HepG2 (cell line): Measurements from ENCODE around the gene ACTG2. TPM values are rescaled to one million over a fixed set of nuclear protein-coding genes. Genes with fewer than 3 reads are reported as not detected.

Experiments used
- ASH2L ChIP-seq: fragments of 300-600, 200-600 bp; sonication (generic); IDR thresholded peaks from 2 replicates; pipeline ENCODE4 v1.7.0; 2017; ENCODE audit warnings: low read depth, mild to moderate bottlenecking, moderate library complexity, mixed read lengths, low read length; ENCODE audit not compliant: insufficient read length
- DNMT1 ChIP-seq: sonication (generic); formaldehyde crosslinking; IDR thresholded peaks from 2 replicates; pipeline ENCODE4 v1.5.1; 2020; ENCODE audit warnings: mild to moderate bottlenecking, missing genetic modification reagents
- SIN3B ChIP-seq: fragments of 150-350 bp; IDR thresholded peaks from 2 replicates; pipeline ENCODE4 v1.6.1; 2014; ENCODE audit warnings: low read length
- ZIK1 ChIP-seq: sonication (generic); formaldehyde crosslinking; IDR thresholded peaks from 2 replicates; pipeline ENCODE4 v1.5.0; 2020; ENCODE audit warnings: mild to moderate bottlenecking, low read depth, missing genetic modification reagents, borderline replicate concordance
- ZNF121 ChIP-seq: sonication (generic); formaldehyde crosslinking; IDR thresholded peaks from 2 replicates; pipeline ENCODE4 v1.5.0; 2020; ENCODE audit warnings: mild to moderate bottlenecking, missing genetic modification reagents
- ZNF20 ChIP-seq: sonication (generic); formaldehyde crosslinking; IDR thresholded peaks from 2 replicates; pipeline ENCODE4 v1.4.0; 2020; ENCODE audit warnings: mild to moderate bottlenecking, moderate library complexity, missing genetic modification reagents
- ZNF335 ChIP-seq: sonication (generic); formaldehyde crosslinking; IDR thresholded peaks from 2 replicates; pipeline ENCODE4 v1.4.0; 2020; ENCODE audit warnings: missing genetic modification reagents
- ZNF33B ChIP-seq: sonication (generic); formaldehyde crosslinking; IDR thresholded peaks from 2 replicates; pipeline ENCODE4 v1.5.1; 2020; ENCODE audit warnings: mild to moderate bottlenecking, missing genetic modification reagents
- polyA plus RNA-seq, 8 experiments: library from polyadenylated mRNA; depleted of rRNA in 3 of 8; stranded (reverse) in 7 of 8; unstranded in 1 of 8; fragments of >200 nt; fragmentation: Illumina TruSeq in 4 of 8; extraction: Trizol in 4 of 8; gene quantifications; 2 replicates each; pipeline versions ENCODE4 v1.2.1 to v1.2.3, GENCODE V29; 2011 to 2016; ENCODE audit warnings: low read depth in 4 of 8, missing spikeins in 1 of 8, mixed read lengths in 1 of 8; ENCODE audit not compliant: insufficient read depth in 1 of 8
- total RNA-seq, 5 experiments: library from RNA; depleted of rRNA; stranded (reverse); fragments of >200 nt; fragmentation: Illumina TruSeq; extraction: Trizol; gene quantifications; 2 replicates each; pipeline ENCODE4 v1.2.3, GENCODE V29; 2016; ENCODE audit warnings: low read depth in 1 of 5
- TF ChIP-seq, protein P1 (sequence below), 2 experiments: sonication (generic) in 1 of 2; formaldehyde crosslinking in 1 of 2; IDR thresholded peaks; 2 replicates each; pipeline versions ENCODE4 v1.6.1 to v1.9.0; 2014 to 2022; ENCODE audit warnings: antibody characterized with exemption in 1 of 2, borderline replicate concordance in 1 of 2, inconsistent platforms in 1 of 2, low read depth in 1 of 2, missing genetic modification reagents in 1 of 2
- TF ChIP-seq, protein P2 (sequence below): sonication (generic); formaldehyde crosslinking; IDR thresholded peaks from 2 replicates; pipeline ENCODE4 v1.8.0; 2022; ENCODE audit warnings: missing genetic modification reagents, mild to moderate bottlenecking, inconsistent platforms, borderline replicate concordance
- TF ChIP-seq, protein P3 (sequence below): sonication (generic); formaldehyde crosslinking; IDR thresholded peaks from 2 replicates; pipeline ENCODE4 v1.8.1; 2023; ENCODE audit warnings: mild to moderate bottlenecking, missing genetic modification reagents, borderline replicate concordance
- TF ChIP-seq, protein P4 (sequence below): sonication (generic); formaldehyde crosslinking; conservative IDR thresholded peaks from 2 replicates; pipeline ENCODE4 v1.4.0; 2020; ENCODE audit warnings: missing genetic modification reagents
- TF ChIP-seq, protein P5 (sequence below): sonication (generic); formaldehyde crosslinking; IDR thresholded peaks from 2 replicates; pipeline ENCODE4 v1.4.0; 2020; ENCODE audit warnings: missing genetic modification reagents
- TF ChIP-seq, protein P6 (sequence below): sonication (generic); formaldehyde crosslinking; IDR thresholded peaks from 2 replicates; pipeline ENCODE4 v1.8.0; 2022; ENCODE audit warnings: mild to moderate bottlenecking, missing genetic modification reagents, borderline replicate concordance

Gene ACTG2
- total and polyA plus RNA-seq, 2 of the 13 experiments (the other 11 are each of a cell fraction or from before 2014, with no cell fraction given) = 0.13 TPM; not detected in 1

DNA sequence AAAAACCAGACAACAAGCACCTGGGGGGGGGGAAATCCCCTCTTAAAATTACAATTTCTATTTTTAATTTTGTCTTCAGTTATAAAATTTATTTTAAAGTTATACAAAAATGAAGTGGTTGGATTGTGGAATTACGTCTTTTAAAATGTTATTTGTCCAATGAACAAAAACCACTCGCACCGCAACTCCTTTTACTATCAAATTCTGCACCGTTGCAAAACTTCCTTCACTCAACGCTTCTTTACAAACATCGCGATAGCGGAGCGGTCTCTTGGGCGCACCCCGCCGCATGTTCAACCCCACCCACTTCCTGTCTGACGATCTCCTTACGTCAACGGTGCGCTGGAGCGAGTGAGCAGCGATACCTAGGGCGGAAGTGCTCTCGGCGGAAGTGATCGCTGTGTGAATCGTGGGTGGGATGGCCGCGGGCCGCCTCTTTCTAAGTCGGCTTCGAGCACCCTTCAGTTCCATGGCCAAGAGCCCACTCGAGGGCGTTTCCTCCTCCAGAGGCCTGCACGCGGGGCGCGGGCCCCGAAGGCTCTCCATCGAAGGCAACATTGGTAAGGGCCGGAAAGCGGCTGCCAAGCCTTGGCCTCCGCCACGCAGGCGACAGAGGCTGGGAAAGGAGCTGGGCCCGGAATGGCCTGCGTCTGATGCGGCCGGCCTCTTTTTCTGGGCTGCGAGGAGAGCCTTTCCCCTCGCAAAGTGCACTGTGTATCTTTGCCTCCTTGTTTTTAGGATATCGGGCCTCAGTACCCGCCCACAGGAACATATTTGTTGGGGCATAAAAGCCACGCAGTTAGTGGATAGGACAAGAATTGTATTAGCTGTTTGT is 33.9 kb downstream of the ACTG2 start, which contains the start of gene DGUOK (continued):
- TF ChIP-seq, protein P1, sequence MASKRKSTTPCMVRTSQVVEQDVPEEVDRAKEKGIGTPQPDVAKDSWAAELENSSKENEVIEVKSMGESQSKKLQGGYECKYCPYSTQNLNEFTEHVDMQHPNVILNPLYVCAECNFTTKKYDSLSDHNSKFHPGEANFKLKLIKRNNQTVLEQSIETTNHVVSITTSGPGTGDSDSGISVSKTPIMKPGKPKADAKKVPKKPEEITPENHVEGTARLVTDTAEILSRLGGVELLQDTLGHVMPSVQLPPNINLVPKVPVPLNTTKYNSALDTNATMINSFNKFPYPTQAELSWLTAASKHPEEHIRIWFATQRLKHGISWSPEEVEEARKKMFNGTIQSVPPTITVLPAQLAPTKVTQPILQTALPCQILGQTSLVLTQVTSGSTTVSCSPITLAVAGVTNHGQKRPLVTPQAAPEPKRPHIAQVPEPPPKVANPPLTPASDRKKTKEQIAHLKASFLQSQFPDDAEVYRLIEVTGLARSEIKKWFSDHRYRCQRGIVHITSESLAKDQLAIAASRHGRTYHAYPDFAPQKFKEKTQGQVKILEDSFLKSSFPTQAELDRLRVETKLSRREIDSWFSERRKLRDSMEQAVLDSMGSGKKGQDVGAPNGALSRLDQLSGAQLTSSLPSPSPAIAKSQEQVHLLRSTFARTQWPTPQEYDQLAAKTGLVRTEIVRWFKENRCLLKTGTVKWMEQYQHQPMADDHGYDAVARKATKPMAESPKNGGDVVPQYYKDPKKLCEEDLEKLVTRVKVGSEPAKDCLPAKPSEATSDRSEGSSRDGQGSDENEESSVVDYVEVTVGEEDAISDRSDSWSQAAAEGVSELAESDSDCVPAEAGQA (IDR thresholded peaks at IDR 0.05; ENCODE audit: low read depth) = peak; percentile 98
- TF ChIP-seq, protein P1 (CRISPR knock-in tag; IDR thresholded peaks at IDR 0.05; ENCODE audit: borderline replicate concordance) = peak; percentile 26
- no peak for TF ChIP-seq ZNF20 (CRISPR knock-in tag)
- no peak for TF ChIP-seq DNMT1 (CRISPR knock-in tag)
- peak; percentile 99 for TF ChIP-seq ASH2L
- TF ChIP-seq, protein P2, sequence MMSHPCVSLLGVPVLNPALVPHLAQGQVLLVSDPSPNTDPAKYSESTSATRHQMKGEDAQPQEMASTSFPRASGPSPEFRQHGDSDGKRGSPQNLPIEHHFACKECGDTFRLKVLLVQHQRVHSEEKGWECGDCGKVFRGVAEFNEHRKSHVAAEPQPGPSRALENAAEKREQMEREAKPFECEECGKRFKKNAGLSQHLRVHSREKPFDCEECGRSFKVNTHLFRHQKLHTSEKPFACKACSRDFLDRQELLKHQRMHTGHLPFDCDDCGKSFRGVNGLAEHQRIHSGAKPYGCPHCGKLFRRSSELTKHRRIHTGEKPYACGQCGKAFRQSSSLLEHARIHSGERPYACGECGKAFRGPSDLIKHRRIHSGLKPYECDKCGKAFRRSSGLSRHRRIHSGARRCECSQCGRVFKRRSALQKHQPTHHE (CRISPR knock-in tag) = peak; percentile 91; the same call in 1 of the 2 replicates
- 0 out of 2 replicates have a peak, but pooled peaks have one; percentile 58 for TF ChIP-seq ZNF121 (CRISPR knock-in tag)
- TF ChIP-seq ZNF33B (CRISPR knock-in tag) = peak; percentile 76; the same call in 1 of the 2 replicates
- TF ChIP-seq, protein P3, sequence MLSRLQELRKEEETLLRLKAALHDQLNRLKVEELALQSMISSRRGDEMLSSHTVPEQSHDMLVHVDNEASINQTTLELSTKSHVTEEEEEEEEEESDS = peak; percentile 65; the same call in 1 of the 2 replicates
- peak; percentile 79; the same call in 1 of the 2 replicates for TF ChIP-seq ZIK1
- peak; percentile 65 for TF ChIP-seq SIN3B
- TF ChIP-seq ZNF335 (CRISPR knock-in tag) = peak; percentile 81; the same call in 1 of the 2 replicates
- TF ChIP-seq, protein P4, sequence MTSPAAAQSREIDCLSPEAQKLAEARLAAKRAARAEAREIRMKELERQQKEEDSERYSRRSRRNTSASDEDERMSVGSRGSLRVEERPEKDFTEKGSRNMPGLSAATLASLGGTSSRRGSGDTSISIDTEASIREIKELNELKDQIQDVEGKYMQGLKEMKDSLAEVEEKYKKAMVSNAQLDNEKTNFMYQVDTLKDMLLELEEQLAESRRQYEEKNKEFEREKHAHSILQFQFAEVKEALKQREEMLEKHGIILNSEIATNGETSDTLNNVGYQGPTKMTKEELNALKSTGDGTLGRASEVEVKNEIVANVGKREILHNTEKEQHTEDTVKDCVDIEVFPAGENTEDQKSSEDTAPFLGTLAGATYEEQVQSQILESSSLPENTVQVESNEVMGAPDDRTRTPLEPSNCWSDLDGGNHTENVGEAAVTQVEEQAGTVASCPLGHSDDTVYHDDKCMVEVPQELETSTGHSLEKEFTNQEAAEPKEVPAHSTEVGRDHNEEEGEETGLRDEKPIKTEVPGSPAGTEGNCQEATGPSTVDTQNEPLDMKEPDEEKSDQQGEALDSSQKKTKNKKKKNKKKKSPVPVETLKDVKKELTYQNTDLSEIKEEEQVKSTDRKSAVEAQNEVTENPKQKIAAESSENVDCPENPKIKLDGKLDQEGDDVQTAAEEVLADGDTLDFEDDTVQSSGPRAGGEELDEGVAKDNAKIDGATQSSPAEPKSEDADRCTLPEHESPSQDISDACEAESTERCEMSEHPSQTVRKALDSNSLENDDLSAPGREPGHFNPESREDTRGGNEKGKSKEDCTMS = no peak
- TF ChIP-seq, protein P5, sequence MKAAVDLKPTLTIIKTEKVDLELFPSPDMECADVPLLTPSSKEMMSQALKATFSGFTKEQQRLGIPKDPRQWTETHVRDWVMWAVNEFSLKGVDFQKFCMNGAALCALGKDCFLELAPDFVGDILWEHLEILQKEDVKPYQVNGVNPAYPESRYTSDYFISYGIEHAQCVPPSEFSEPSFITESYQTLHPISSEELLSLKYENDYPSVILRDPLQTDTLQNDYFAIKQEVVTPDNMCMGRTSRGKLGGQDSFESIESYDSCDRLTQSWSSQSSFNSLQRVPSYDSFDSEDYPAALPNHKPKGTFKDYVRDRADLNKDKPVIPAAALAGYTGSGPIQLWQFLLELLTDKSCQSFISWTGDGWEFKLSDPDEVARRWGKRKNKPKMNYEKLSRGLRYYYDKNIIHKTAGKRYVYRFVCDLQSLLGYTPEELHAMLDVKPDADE (CRISPR knock-in tag) = no peak
- TF ChIP-seq, protein P6, sequence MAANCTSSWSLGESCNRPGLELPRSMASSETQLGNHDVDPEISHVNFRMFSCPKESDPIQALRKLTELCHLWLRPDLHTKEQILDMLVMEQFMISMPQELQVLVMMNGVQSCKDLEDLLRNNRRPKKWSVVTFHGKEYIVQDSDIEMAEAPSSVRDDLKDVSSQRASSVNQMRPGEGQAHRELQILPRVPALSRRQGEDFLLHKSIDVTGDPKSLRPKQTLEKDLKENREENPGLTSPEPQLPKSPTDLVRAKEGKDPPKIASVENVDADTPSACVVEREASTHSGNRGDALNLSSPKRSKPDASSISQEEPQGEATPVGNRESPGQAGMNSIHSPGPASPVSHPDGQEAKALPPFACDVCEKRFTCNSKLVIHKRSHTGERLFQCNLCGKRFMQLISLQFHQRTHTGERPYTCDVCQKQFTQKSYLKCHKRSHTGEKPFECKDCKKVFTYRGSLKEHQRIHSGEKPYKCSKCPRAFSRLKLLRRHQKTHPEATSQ = peak; percentile 85; the same call in 1 of the 2 replicates
